HepG2 (cell line): ENCODE data around the gene HPCAL1. TPM values are rescaled to one million over a fixed set of nuclear protein-coding genes. Genes with fewer than 3 reads are reported as not detected.

Source experiments
- ARID3A ChIP-seq: IDR thresholded peaks from 2 replicates; pipeline ENCODE4 v1.6.1; 2012; ENCODE audit warnings: low read depth, low read length, improper control_type of control experiment
- BHLHE40 ChIP-seq: IDR thresholded peaks from 2 replicates; pipeline ENCODE4 v1.6.1; 2011; ENCODE audit warnings: low read length, improper control_type of control experiment
- DMAP1 ChIP-seq: IDR thresholded peaks from 2 replicates; pipeline ENCODE4 v1.6.1; 2016
- ERF ChIP-seq: IDR thresholded peaks from 2 replicates; pipeline ENCODE4 v1.6.1; 2018; ENCODE audit warnings: missing biosample characterization, missing genetic modification reagents
- FOXP1 ChIP-seq, 2 experiments: fragments of 450-650 bp in 1 of 2; IDR thresholded peaks; 2 replicates each; pipeline ENCODE4 v1.6.1; 2017 to 2018; ENCODE audit warnings: antibody characterized with exemption in 1 of 2
- IKZF1 ChIP-seq: fragments of 450-650 bp; IDR thresholded peaks from 2 replicates; pipeline ENCODE4 v1.7.1; 2016
- MIER2 ChIP-seq: IDR thresholded peaks from 2 replicates; pipeline ENCODE4 v1.6.1; 2016; ENCODE audit warnings: missing biosample characterization, missing genetic modification reagents
- SRSF9 ChIP-seq: fragments of 200-400 bp; formaldehyde crosslinking; IDR thresholded peaks from 2 replicates; pipeline ENCODE4 v1.6.1; 2018; ENCODE audit warnings: borderline replicate concordance, mild to moderate bottlenecking, low read depth, low read length; ENCODE audit not compliant: insufficient read depth, poor library complexity, severe bottlenecking
- polyA plus RNA-seq, 8 experiments: library from polyadenylated mRNA; depleted of rRNA in 3 of 8; stranded (reverse) in 7 of 8; unstranded in 1 of 8; fragments of >200 nt; fragmentation: Illumina TruSeq in 4 of 8; extraction: Trizol in 4 of 8; gene quantifications; 2 replicates each; pipeline versions ENCODE4 v1.2.1 to v1.2.3, GENCODE V29; 2011 to 2016; ENCODE audit warnings: low read depth in 4 of 8, missing spikeins in 1 of 8, mixed read lengths in 1 of 8; ENCODE audit not compliant: insufficient read depth in 1 of 8
- total RNA-seq, 5 experiments: library from RNA; depleted of rRNA; stranded (reverse); fragments of >200 nt; fragmentation: Illumina TruSeq; extraction: Trizol; gene quantifications; 2 replicates each; pipeline ENCODE4 v1.2.3, GENCODE V29; 2016; ENCODE audit warnings: low read depth in 1 of 5
- TF ChIP-seq, protein P1 (sequence below), 2 experiments: sonication (generic) in 1 of 2; formaldehyde crosslinking in 1 of 2; IDR thresholded peaks; 2 replicates each; pipeline versions ENCODE4 v1.6.1 to v1.9.0; 2014 to 2022; ENCODE audit warnings: antibody characterized with exemption in 1 of 2, borderline replicate concordance in 1 of 2, inconsistent platforms in 1 of 2, low read depth in 1 of 2, missing genetic modification reagents in 1 of 2
- TF ChIP-seq, protein P2 (sequence below): sonication (generic); formaldehyde crosslinking; IDR thresholded peaks from 2 replicates; pipeline ENCODE4 v1.5.0; 2020; ENCODE audit warnings: mild to moderate bottlenecking, missing genetic modification reagents, borderline replicate concordance
- TF ChIP-seq, protein P3 (sequence below): sonication (generic); formaldehyde crosslinking; IDR thresholded peaks from 2 replicates; pipeline ENCODE4 v1.4.0; 2020; ENCODE audit warnings: missing genetic modification reagents

HPCAL1 gene
- total and polyA plus RNA-seq, 2 of the 13 experiments (the other 11 are each of a cell fraction or from before 2014, with no cell fraction given), result 29.5 to 29.9 TPM

DNA sequence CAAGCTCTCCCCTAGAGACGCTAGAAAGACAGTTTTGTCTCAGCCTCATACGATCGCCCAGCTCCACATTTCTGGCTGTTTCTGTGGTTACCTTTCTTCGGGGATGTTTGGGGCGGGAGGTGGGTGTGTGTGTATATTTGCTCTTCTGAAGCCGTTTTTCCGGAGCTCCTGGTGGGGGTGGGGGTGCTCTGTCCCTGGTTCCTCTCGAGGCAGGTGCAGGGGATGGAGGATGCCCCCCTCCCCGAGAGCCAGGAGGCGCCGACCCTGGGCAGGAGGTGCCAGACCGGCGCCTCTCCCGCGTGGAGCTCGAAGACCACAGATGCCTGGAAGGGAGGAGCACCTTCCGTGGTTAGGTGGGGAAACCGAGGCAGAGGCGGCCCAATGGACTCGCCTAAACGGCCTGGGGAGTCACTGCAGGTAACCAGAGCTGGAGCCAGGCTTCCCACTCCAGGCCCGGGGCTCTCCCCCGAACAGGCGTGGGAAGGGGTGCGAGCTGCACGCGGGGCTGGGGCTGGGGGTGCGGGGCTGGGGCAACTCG is 694 bp upstream of the HPCAL1 start (continued):
- TF ChIP-seq, protein P1, sequence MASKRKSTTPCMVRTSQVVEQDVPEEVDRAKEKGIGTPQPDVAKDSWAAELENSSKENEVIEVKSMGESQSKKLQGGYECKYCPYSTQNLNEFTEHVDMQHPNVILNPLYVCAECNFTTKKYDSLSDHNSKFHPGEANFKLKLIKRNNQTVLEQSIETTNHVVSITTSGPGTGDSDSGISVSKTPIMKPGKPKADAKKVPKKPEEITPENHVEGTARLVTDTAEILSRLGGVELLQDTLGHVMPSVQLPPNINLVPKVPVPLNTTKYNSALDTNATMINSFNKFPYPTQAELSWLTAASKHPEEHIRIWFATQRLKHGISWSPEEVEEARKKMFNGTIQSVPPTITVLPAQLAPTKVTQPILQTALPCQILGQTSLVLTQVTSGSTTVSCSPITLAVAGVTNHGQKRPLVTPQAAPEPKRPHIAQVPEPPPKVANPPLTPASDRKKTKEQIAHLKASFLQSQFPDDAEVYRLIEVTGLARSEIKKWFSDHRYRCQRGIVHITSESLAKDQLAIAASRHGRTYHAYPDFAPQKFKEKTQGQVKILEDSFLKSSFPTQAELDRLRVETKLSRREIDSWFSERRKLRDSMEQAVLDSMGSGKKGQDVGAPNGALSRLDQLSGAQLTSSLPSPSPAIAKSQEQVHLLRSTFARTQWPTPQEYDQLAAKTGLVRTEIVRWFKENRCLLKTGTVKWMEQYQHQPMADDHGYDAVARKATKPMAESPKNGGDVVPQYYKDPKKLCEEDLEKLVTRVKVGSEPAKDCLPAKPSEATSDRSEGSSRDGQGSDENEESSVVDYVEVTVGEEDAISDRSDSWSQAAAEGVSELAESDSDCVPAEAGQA (IDR thresholded peaks at IDR 0.05; ENCODE audit: low read depth), result no peak
- TF ChIP-seq, protein P1 (CRISPR knock-in tag; IDR thresholded peaks at IDR 0.05; ENCODE audit: borderline replicate concordance), result no peak
- TF ChIP-seq BHLHE40, result no peak
- TF ChIP-seq, protein P2, sequence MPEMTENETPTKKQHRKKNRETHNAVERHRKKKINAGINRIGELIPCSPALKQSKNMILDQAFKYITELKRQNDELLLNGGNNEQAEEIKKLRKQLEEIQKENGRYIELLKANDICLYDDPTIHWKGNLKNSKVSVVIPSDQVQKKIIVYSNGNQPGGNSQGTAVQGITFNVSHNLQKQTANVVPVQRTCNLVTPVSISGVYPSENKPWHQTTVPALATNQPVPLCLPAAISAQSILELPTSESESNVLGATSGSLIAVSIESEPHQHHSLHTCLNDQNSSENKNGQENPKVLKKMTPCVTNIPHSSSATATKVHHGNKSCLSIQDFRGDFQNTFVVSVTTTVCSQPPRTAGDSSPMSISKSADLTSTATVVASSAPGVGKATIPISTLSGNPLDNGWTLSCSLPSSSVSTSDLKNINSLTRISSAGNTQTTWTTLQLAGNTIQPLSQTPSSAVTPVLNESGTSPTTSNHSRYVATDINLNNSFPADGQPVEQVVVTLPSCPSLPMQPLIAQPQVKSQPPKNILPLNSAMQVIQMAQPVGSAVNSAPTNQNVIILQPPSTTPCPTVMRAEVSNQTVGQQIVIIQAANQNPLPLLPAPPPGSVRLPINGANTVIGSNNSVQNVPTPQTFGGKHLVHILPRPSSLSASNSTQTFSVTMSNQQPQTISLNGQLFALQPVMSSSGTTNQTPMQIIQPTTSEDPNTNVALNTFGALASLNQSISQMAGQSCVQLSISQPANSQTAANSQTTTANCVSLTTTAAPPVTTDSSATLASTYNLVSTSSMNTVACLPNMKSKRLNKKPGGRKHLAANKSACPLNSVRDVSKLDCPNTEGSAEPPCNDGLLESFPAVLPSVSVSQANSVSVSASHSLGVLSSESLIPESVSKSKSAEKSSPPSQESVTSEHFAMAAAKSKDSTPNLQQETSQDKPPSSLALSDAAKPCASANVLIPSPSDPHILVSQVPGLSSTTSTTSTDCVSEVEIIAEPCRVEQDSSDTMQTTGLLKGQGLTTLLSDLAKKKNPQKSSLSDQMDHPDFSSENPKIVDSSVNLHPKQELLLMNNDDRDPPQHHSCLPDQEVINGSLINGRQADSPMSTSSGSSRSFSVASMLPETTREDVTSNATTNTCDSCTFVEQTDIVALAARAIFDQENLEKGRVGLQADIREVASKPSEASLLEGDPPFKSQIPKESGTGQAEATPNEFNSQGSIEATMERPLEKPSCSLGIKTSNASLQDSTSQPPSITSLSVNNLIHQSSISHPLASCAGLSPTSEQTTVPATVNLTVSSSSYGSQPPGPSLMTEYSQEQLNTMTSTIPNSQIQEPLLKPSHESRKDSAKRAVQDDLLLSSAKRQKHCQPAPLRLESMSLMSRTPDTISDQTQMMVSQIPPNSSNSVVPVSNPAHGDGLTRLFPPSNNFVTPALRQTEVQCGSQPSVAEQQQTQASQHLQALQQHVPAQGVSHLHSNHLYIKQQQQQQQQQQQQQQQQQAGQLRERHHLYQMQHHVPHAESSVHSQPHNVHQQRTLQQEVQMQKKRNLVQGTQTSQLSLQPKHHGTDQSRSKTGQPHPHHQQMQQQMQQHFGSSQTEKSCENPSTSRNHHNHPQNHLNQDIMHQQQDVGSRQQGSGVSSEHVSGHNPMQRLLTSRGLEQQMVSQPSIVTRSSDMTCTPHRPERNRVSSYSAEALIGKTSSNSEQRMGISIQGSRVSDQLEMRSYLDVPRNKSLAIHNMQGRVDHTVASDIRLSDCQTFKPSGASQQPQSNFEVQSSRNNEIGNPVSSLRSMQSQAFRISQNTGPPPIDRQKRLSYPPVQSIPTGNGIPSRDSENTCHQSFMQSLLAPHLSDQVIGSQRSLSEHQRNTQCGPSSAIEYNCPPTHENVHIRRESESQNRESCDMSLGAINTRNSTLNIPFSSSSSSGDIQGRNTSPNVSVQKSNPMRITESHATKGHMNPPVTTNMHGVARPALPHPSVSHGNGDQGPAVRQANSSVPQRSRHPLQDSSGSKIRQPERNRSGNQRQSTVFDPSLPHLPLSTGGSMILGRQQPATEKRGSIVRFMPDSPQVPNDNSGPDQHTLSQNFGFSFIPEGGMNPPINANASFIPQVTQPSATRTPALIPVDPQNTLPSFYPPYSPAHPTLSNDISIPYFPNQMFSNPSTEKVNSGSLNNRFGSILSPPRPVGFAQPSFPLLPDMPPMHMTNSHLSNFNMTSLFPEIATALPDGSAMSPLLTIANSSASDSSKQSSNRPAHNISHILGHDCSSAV (CRISPR knock-in tag), result no peak
- TF ChIP-seq DMAP1 (CRISPR knock-in tag), result no peak
- no peak for TF ChIP-seq IKZF1
- TF ChIP-seq SRSF9, result no peak
- TF ChIP-seq ARID3A, result no peak
- no peak for TF ChIP-seq FOXP1 (IDR thresholded peaks at IDR 0.05)
- no peak for TF ChIP-seq FOXP1 (CRISPR knock-in tag; IDR thresholded peaks at IDR 0.05)
- TF ChIP-seq, protein P3, sequence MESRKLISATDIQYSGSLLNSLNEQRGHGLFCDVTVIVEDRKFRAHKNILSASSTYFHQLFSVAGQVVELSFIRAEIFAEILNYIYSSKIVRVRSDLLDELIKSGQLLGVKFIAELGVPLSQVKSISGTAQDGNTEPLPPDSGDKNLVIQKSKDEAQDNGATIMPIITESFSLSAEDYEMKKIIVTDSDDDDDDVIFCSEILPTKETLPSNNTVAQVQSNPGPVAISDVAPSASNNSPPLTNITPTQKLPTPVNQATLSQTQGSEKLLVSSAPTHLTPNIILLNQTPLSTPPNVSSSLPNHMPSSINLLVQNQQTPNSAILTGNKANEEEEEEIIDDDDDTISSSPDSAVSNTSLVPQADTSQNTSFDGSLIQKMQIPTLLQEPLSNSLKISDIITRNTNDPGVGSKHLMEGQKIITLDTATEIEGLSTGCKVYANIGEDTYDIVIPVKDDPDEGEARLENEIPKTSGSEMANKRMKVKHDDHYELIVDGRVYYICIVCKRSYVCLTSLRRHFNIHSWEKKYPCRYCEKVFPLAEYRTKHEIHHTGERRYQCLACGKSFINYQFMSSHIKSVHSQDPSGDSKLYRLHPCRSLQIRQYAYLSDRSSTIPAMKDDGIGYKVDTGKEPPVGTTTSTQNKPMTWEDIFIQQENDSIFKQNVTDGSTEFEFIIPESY (CRISPR knock-in tag), result no peak
- TF ChIP-seq ERF (CRISPR knock-in tag), result no peak
- no peak for TF ChIP-seq MIER2
